Sigmoid colon (tissue), 4 donors: Measurements from ENCODE around the gene ITPR2.

Source experiments
- CTCF ChIP-seq, 4 experiments: fragments of 450-650 bp in 3 of 4; fragments of 200-600 bp in 1 of 4; IDR thresholded peaks; one replicate each; pipeline ENCODE4 v1.5.1; 2016 to 2019; ENCODE audit warnings: antibody characterized with exemption in 4 of 4, mild to moderate bottlenecking in 3 of 4, moderate library complexity in 2 of 4
- EP300 ChIP-seq, 4 donors: sonication (generic); formaldehyde crosslinking; IDR thresholded peaks; one replicate each; pipeline ENCODE4 v1.6.1; 2017; ENCODE audit warnings: antibody characterized with exemption in 4 of 4
- POLR2A ChIP-seq, 2 donors: fragments of 450-650 bp; IDR thresholded peaks; one replicate each; pipeline ENCODE4 v1.6.1; 2016; ENCODE audit warnings: antibody characterized with exemption in 2 of 2, mild to moderate bottlenecking in 2 of 2, moderate library complexity in 2 of 2
- POLR2AphosphoS5 ChIP-seq, 4 donors: sonication (generic); formaldehyde crosslinking; IDR thresholded peaks; one replicate each; pipeline ENCODE4 v1.6.1; 2017; ENCODE audit warnings: antibody characterized with exemption in 4 of 4

- TF ChIP-seq CTCF (IDR thresholded peaks at IDR 0.05) = no peak
- no peak for TF ChIP-seq EP300 (IDR thresholded peaks at IDR 0.05)
- TF ChIP-seq POLR2AphosphoS5 (IDR thresholded peaks at IDR 0.05) = no peak
- no peak for TF ChIP-seq POLR2A (IDR thresholded peaks at IDR 0.05)
These were observed 202.4 kb downstream of the ITPR2 start for GRCh38 chr12:26630546-26631027.
